Measurements from ENCODE around the gene INHA.

The INHA gene

GRCh38 chr2:219575566-219576504, 3.7 kb downstream of the INHA start:
- TF ChIP-seq TAF1 (IDR thresholded peaks at IDR 0.05; ENCODE audit: borderline replicate concordance, insufficient read depth, low read length) (no peak), SIN3A (IDR thresholded peaks at IDR 0.05; ENCODE audit: borderline replicate concordance, insufficient read depth, low read length) (no peak)

DNA sequence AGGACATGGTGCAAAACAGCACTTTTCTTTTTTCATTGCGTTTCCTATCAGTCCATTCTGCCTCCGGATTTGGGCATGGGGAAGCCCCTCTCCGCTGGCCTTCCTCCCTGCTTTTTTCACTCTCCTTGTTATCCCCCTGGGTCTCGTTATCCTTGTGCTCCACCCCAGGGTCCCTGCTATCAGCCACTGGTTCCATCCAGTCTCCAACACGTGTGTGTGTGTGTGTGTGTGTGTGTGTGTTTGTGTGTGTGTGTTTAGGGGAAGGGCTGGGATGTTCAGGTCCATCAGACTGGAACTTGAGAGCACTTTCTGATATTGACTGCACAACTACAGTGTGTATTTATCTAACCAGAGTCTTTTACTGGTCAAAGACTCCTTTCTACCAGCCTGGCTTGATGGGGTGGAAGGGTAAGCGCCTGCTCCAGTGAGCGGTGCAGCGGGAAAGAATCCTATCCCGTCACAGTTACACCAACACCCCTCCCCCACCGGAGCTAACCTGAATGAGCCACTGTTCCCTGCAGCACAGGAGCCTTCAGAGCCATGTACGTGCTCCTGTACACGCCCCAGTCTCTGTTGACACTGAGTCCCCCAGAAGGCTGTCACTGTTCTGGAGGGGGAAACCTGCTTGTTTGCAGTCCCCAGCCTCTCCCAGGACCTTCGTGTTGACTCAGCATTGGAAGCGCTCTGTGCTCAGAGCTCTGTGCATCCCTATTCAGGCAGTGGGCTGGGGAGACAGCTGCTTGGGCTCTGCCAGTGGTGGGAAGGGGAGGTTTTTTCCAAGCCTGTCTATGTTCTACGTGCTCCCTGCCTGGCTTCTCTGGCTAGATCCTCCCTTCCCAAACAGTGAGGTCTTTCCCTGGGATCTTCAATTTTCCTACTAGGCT, 4.6 kb downstream of the INHA start:
- TF ChIP-seq POLR2AphosphoS5 (IDR thresholded peaks at IDR 0.05; ENCODE audit: low read depth, low read length): no peak
- TF ChIP-seq SIN3A (IDR thresholded peaks at IDR 0.05; ENCODE audit: borderline replicate concordance, insufficient read depth, low read length): no peak
- TF ChIP-seq REST (IDR thresholded peaks at IDR 0.05; ENCODE audit: insufficient read depth in 1 of 2, low read depth in 2 of 2, low read length in 2 of 2): no peak
- TF ChIP-seq TAF1 (IDR thresholded peaks at IDR 0.05; ENCODE audit: borderline replicate concordance, insufficient read depth, low read length): no peak
- TF ChIP-seq FOXP2 (optimal IDR thresholded peaks at IDR 0.05; ENCODE audit: borderline replicate concordance, extremely low read depth, extremely low read length, insufficient read depth): no peak

GRCh38 chr2:219578811-219579613, 6.9 kb downstream of the INHA start:
- no peak for TF ChIP-seq SIN3A (IDR thresholded peaks at IDR 0.05; ENCODE audit: borderline replicate concordance, insufficient read depth, low read length)
- TF ChIP-seq TAF1 (IDR thresholded peaks at IDR 0.05; ENCODE audit: borderline replicate concordance, insufficient read depth, low read length): no peak
- no peak for TF ChIP-seq FOXP2 (optimal IDR thresholded peaks at IDR 0.05; ENCODE audit: borderline replicate concordance, extremely low read depth, extremely low read length, insufficient read depth)
- no peak for TF ChIP-seq POLR2AphosphoS5 (IDR thresholded peaks at IDR 0.05; ENCODE audit: low read depth, low read length)
- TF ChIP-seq REST (IDR thresholded peaks at IDR 0.05; ENCODE audit: insufficient read depth in 1 of 2, low read depth in 2 of 2, low read length in 2 of 2): no peak

- TF ChIP-seq FOXP2 (optimal IDR thresholded peaks at IDR 0.05; ENCODE audit: borderline replicate concordance, extremely low read depth, extremely low read length, insufficient read depth) (no peak), POLR2AphosphoS5 (IDR thresholded peaks at IDR 0.05; ENCODE audit: low read depth, low read length) (no peak), TAF1 (IDR thresholded peaks at IDR 0.05; ENCODE audit: borderline replicate concordance, insufficient read depth, low read length) (no peak)
Measured at GRCh38 chr2:219581346-219581745, 9.2 kb downstream of the INHA start.

- TF ChIP-seq POLR2AphosphoS5 (IDR thresholded peaks at IDR 0.05; ENCODE audit: low read depth, low read length): no peak
- no peak for TF ChIP-seq SIN3A (IDR thresholded peaks at IDR 0.05; ENCODE audit: borderline replicate concordance, insufficient read depth, low read length)
- no peak for TF ChIP-seq REST (IDR thresholded peaks at IDR 0.05; ENCODE audit: insufficient read depth in 1 of 2, low read depth in 2 of 2, low read length in 2 of 2)
- TF ChIP-seq FOXP2 (optimal IDR thresholded peaks at IDR 0.05; ENCODE audit: borderline replicate concordance, extremely low read depth, extremely low read length, insufficient read depth): no peak
- no peak for TF ChIP-seq TAF1 (IDR thresholded peaks at IDR 0.05; ENCODE audit: borderline replicate concordance, insufficient read depth, low read length)
Measured at GRCh38 chr2:219591091-219591490, 19.0 kb downstream of the INHA start.

All from PFSK-1 (cell line).